IMR-90 (cell line): ENCODE data around the gene MYO3B. TPM values are rescaled to one million over a fixed set of nuclear protein-coding genes. Genes with fewer than 3 reads are reported as not detected.

Source experiments
- ATAC-seq: fragments of 200-7000 bp; cut with Tn5 transposase; 2 replicates; pipeline ENCODE4 v1.9.1; 2020; ENCODE audit warnings: low read depth, mild to moderate bottlenecking, moderate library complexity
- BruUV-seq: library from RNA; stranded (reverse); fragments of 400-500 nt; replicated peaks from 2 replicates; lab custom pipeline; 2021; lab: Mats Ljungman, UMichigan
- CTCF ChIA-PET: fragments of 300-600 bp; formaldehyde crosslinking; extraction: SDS; loops from one replicate; lab custom pipeline; 2021; ENCODE audit warnings: antibody characterized with exemption; lab: Yijun Ruan, JAX
- POLR2A ChIA-PET: fragments of 300-600 bp; sonication (Branson Sonifier 250); formaldehyde crosslinking; loops from one replicate; lab custom pipeline; 2022; ENCODE audit warnings: antibody characterized with exemption; ENCODE audit not compliant: unreplicated experiment; lab: Charles Lee
- DNase-seq: peaks from one replicate; pipeline ENCODE4 v3.0.0; 2013
- H2AFZ ChIP-seq: replicated peaks from 2 replicates; pipeline ENCODE3; 2013; ENCODE audit warnings: low read length, mild to moderate bottlenecking; ENCODE audit not compliant: poor library complexity
- H2AK5ac ChIP-seq: 2 replicates; pipeline ENCODE4 v1.6.1; 2013; ENCODE audit warnings: low read depth, low read length, inconsistent platforms
- H2AK9ac ChIP-seq: replicated peaks from 2 replicates; pipeline ENCODE3; 2013; ENCODE audit warnings: mild to moderate bottlenecking, low read depth, low read length, moderate library complexity; ENCODE audit not compliant: poor library complexity
- H2BK120ac ChIP-seq: 2 replicates; pipeline ENCODE4 v1.6.1; 2013; ENCODE audit warnings: low read depth, low read length, inconsistent platforms
- H2BK15ac ChIP-seq: 3 replicates; pipeline ENCODE4 v1.6.1; 2013; ENCODE audit warnings: low read depth, low read length, inconsistent platforms
- H2BK20ac ChIP-seq: 2 replicates; pipeline ENCODE4 v1.6.1; 2013; ENCODE audit warnings: low read depth, mild to moderate bottlenecking, inconsistent platforms, low read length, moderate library complexity
- H2BK5ac ChIP-seq: 2 replicates; pipeline ENCODE4 v1.6.1; 2013; ENCODE audit warnings: mild to moderate bottlenecking, low read depth, low read length, inconsistent platforms; ENCODE audit not compliant: poor library complexity, severe bottlenecking
- H3K14ac ChIP-seq: replicated peaks from 2 replicates; pipeline ENCODE4 v1.6.1; 2013; ENCODE audit warnings: low read depth, low read length, inconsistent platforms
- H3K18ac ChIP-seq: 2 replicates; pipeline ENCODE4 v1.6.1; 2013; ENCODE audit warnings: low read depth, low read length, control low read depth
- H3K23ac ChIP-seq: 2 replicates; pipeline ENCODE4 v1.6.1; 2013; ENCODE audit warnings: low read depth, low read length, inconsistent platforms
- H3K27ac ChIP-seq: 2 replicates; pipeline ENCODE4 v1.5.1; 2013; ENCODE audit warnings: mild to moderate bottlenecking, control low read depth, low read length; ENCODE audit not compliant: insufficient read depth
- H3K27me3 ChIP-seq: 2 replicates; pipeline ENCODE4 v1.6.1; 2013; ENCODE audit warnings: low read length; ENCODE audit not compliant: control insufficient read depth, insufficient read depth
- H3K36me3 ChIP-seq: 2 replicates; pipeline ENCODE4 v1.6.1; 2013; ENCODE audit warnings: low read length, mixed read lengths; ENCODE audit not compliant: control insufficient read depth, insufficient read depth
- H3K4ac ChIP-seq: 2 replicates; pipeline ENCODE4 v1.6.1; 2013; ENCODE audit warnings: low read depth, low read length, inconsistent platforms
- H3K4me1 ChIP-seq: 2 replicates; pipeline ENCODE4 v1.6.1; 2013; ENCODE audit warnings: low read length, mixed read lengths; ENCODE audit not compliant: control insufficient read depth, insufficient read depth
- H3K4me2 ChIP-seq: 2 replicates; pipeline ENCODE4 v1.6.1; 2013; ENCODE audit warnings: low read depth, mild to moderate bottlenecking, control low read depth, low read length, moderate library complexity
- H3K4me3 ChIP-seq: 2 replicates; pipeline ENCODE4 v1.5.1; 2013; ENCODE audit warnings: low read depth, mild to moderate bottlenecking, control low read depth, low read length, moderate library complexity; ENCODE audit not compliant: insufficient read depth
- H3K56ac ChIP-seq: 2 replicates; pipeline ENCODE4 v1.6.1; 2013; ENCODE audit warnings: low read length, inconsistent platforms; ENCODE audit not compliant: insufficient read depth; ENCODE audit errors: extremely low read depth
- H3K79me1 ChIP-seq, 2 experiments: 2 replicates each; pipeline ENCODE4 v1.6.1; 2013; ENCODE audit warnings: low read length in 2 of 2, inconsistent platforms in 1 of 2, low read depth in 1 of 2
- H3K9ac ChIP-seq: 2 replicates; pipeline ENCODE4 v1.6.1; 2013; ENCODE audit warnings: low read depth, low read length, control low read depth
- H3K9me1 ChIP-seq: 2 replicates; pipeline ENCODE4 v1.6.1; 2013; ENCODE audit warnings: low read length, inconsistent platforms; ENCODE audit not compliant: insufficient read depth
- H3K9me3 ChIP-seq: 2 replicates; pipeline ENCODE4 v1.6.1; 2013; ENCODE audit warnings: low read length; ENCODE audit not compliant: control insufficient read depth, insufficient read depth
- H4K20me1 ChIP-seq: 2 replicates; pipeline ENCODE4 v1.6.1; 2013; ENCODE audit warnings: low read length, inconsistent platforms; ENCODE audit not compliant: insufficient read depth
- H4K5ac ChIP-seq: 2 replicates; pipeline ENCODE4 v1.6.1; 2013; ENCODE audit warnings: mild to moderate bottlenecking, low read depth, low read length, control low read depth
- H4K8ac ChIP-seq, 2 experiments: 2 replicates each; pipeline ENCODE4 v1.6.1; 2013; ENCODE audit warnings: low read depth in 2 of 2, low read length in 2 of 2, control low read depth in 1 of 2, inconsistent platforms in 1 of 2
- H4K91ac ChIP-seq: 2 replicates; pipeline ENCODE4 v1.6.1; 2013; ENCODE audit warnings: low read depth, low read length, inconsistent platforms; ENCODE audit not compliant: insufficient read depth
- BHLHE40 ChIP-seq: fragments of 150-350 bp; IDR thresholded peaks from 2 replicates; pipeline ENCODE4 v1.6.1; 2016; ENCODE audit warnings: mild to moderate bottlenecking, low read depth, low read length
- CEBPB ChIP-seq: IDR thresholded peaks from 2 replicates; pipeline ENCODE4 v1.6.1; 2012; ENCODE audit warnings: low read depth, low read length, improper control_type of control experiment
- CHD1 ChIP-seq: IDR thresholded peaks from 2 replicates; pipeline ENCODE4 v1.6.1; 2012; ENCODE audit warnings: low read depth, low read length, improper control_type of control experiment
- CTCF ChIP-seq: conservative IDR thresholded peaks from 2 replicates; pipeline ENCODE4 v1.5.1; 2012; ENCODE audit warnings: mild to moderate bottlenecking, low read depth, low read length, improper control_type of control experiment
- FOS ChIP-seq: fragments of 150-350 bp; IDR thresholded peaks from 2 replicates; pipeline ENCODE4 v1.6.1; 2016; ENCODE audit warnings: low read depth, low read length
- MAFK ChIP-seq: IDR thresholded peaks from 2 replicates; pipeline ENCODE4 v1.6.1; 2012; ENCODE audit warnings: low read depth, low read length, improper control_type of control experiment
- MXI1 ChIP-seq: IDR thresholded peaks from 2 replicates; pipeline ENCODE4 v1.6.1; 2012; ENCODE audit warnings: low read depth, mild to moderate bottlenecking, low read length, moderate library complexity, borderline replicate concordance
- NFE2L2 ChIP-seq: fragments of 150-350 bp; IDR thresholded peaks from 2 replicates; pipeline ENCODE4 v1.6.1; 2016; ENCODE audit warnings: low read depth, mild to moderate bottlenecking, low read length
- POLR2A ChIP-seq: IDR thresholded peaks from 2 replicates; pipeline ENCODE4 v1.6.1; 2012; ENCODE audit warnings: mild to moderate bottlenecking, low read depth, low read length
- RAD21 ChIP-seq: IDR thresholded peaks from 2 replicates; pipeline ENCODE4 v1.6.1; 2012; ENCODE audit warnings: low read length, improper control_type of control experiment
- RFX5 ChIP-seq: IDR thresholded peaks from 2 replicates; pipeline ENCODE4 v1.8.0; 2012; ENCODE audit warnings: low read depth, mild to moderate bottlenecking, low read length, moderate library complexity
- USF2 ChIP-seq: fragments of 150-350 bp; IDR thresholded peaks from 2 replicates; pipeline ENCODE4 v1.6.1; 2017; ENCODE audit warnings: mild to moderate bottlenecking, antibody characterized with exemption, low read length, low read depth
- WGBS, 2 experiments: methylation state at CpG; one replicate each; pipeline versions ENCODE4 v1.1.5 to v1.1.7; 2013; ENCODE audit warnings: missing lambda C conversion rate in 2 of 2; ENCODE audit not compliant: insufficient read length in 1 of 2; ENCODE audit errors: extremely low coverage in 2 of 2; 5-methylcytosine and 5-hydroxymethylcytosine counted together
- dilution Hi-C: fragments of 300-500 bp; cut with HindIII; formaldehyde crosslinking; loops from one replicate; pipeline ENCODE4 v1.14.3; 2018; ENCODE audit warnings: low sequenced_read_pairs; ENCODE audit not compliant: unreplicated experiment
- in situ Hi-C: fragments of 300-500 bp; cut with MboI; formaldehyde crosslinking; loops from 3 replicates; pipeline ENCODE4 v1.14.3; 2019; ENCODE audit warnings: low sequenced_read_pairs, inconsistent platforms, mixed read lengths
- intact Hi-C: fragments of 100-400 bp; cut with micrococcal nuclease; formaldehyde crosslinking; loops from 2 replicates; pipeline ENCODE4 v1.10.0; 2022
- polyA plus RNA-seq, 3 experiments: library from polyadenylated mRNA; depleted of rRNA; stranded (reverse); fragments of >200 nt; gene quantifications; 2 replicates each; pipeline ENCODE4 v1.2.3, GENCODE V29; 2012; ENCODE audit warnings: low replicate concordance in 1 of 3
- total RNA-seq: library from RNA; depleted of rRNA; stranded (reverse); fragments of >200 nt; gene quantifications from 2 replicates; pipeline ENCODE4 v1.2.3, GENCODE V29; 2012

The MYO3B gene
- total and polyA plus RNA-seq, 2 of the 4 experiments (the other 2 are of a cell fraction) = 0.02 TPM; not detected in 1

- no peak for TF ChIP-seq CTCF
Observed at GRCh38 chr2:170503971-170504809, 326.2 kb downstream of the MYO3B start (continued).

GRCh38 chr2:170504810-170505145, 326.8 kb downstream of the MYO3B start:
- no peak overlapping the region for H2BK120ac ChIP-seq
- H2AK5ac ChIP-seq = no peak overlapping the region
- in situ Hi-C loops = no loop called here
- H3K9me1 ChIP-seq = no peaks in the 10 kb centered on the region
- no peaks in the 10 kb centered on the region for H3K79me1 ChIP-seq
- H4K8ac ChIP-seq = no peak overlapping the region
- no peak overlapping the region for H3K18ac ChIP-seq
- H2AK9ac ChIP-seq = peak overlapping the region; percentile 23
- no peaks in the 10 kb centered on the region; the same call in 1 of the 2 replicates for H3K27me3 ChIP-seq
- no peak overlapping the region for H3K9ac ChIP-seq
- intact Hi-C loops = no loop called here
- no peaks in the 10 kb centered on the region for H3K36me3 ChIP-seq
- ChIA-PET CTCF (no interaction called here), POLR2A (no interaction called here)
- H4K5ac ChIP-seq = no peak overlapping the region
- WGBS, 2 experiments = no CpG with 5 or more reads among the region's 4 CpGs
- no peak overlapping the region for H3K4me3 ChIP-seq
- TF ChIP-seq POLR2A (no peak), FOS (no peak), CHD1 (no peak), RAD21 (no peak), MAFK (no peak), NFE2L2 (no peak), USF2 (no peak), RFX5 (no peak), BHLHE40 (no peak), CTCF (no peak), CEBPB (no peak), MXI1 (no peak)
- no peaks in the 10 kb centered on the region for H4K20me1 ChIP-seq
- no peak overlapping the region for H2BK5ac ChIP-seq
- BruUV-seq = no TSS peak
- H3K23ac ChIP-seq = no peak overlapping the region
- no peak overlapping the region for H3K56ac ChIP-seq
- H2BK15ac ChIP-seq = no peak overlapping the region
- H4K91ac ChIP-seq = no peak overlapping the region
- DNase-seq (no peak), ATAC-seq (no peak)
- no peak overlapping the region for H3K27ac ChIP-seq
- no peak overlapping the region for H2BK20ac ChIP-seq
- no peak overlapping the region for H2AFZ ChIP-seq
- H3K4me2 ChIP-seq = no peak overlapping the region
- dilution Hi-C loops = no loop called here
- no peak overlapping the region for H3K14ac ChIP-seq
- H3K4me1 ChIP-seq = no peaks in the 10 kb centered on the region
- H3K9me3 ChIP-seq = no peaks in the 10 kb centered on the region
- H3K4ac ChIP-seq = no peak overlapping the region
